Cerebellar nuclear complex (tissue), 1 donor: ENCODE measurements around the gene LARP1B.
A peak's percentile ranks its signal among the peaks of the same experiment; 100 is the strongest.
"Not testable (repeated sequence)": the region's sequence is repeated elsewhere in the genome, so short reads cannot be mapped to it uniquely, and the experiment has no call there.

Experiments
- DNase-seq, 2 experiments: peaks; one replicate each; lab custom pipeline; 2025; lab: John Stamatoyannopoulos, UW

Gene LARP1B

DNA sequence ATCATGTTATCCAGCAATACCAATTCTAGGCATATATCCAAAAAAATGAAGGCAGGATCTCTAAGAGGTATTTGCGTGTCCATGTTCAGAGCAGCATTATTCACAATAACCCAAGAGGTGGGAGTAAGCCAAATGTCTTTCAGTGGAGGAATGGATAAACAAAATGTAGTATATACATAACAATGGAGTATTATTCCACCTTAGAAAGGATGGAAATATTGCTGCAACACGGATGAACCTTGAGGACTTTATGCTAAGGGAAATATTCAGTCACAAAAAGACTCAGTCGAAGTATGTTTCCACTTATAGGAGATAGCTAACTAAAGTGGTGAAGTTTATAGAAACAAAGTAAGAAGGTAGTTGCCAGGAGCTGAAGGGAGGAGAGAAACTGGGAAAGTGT lies 74.3 kb downstream of the LARP1B start:
- no peak for DNase-seq

DNA sequence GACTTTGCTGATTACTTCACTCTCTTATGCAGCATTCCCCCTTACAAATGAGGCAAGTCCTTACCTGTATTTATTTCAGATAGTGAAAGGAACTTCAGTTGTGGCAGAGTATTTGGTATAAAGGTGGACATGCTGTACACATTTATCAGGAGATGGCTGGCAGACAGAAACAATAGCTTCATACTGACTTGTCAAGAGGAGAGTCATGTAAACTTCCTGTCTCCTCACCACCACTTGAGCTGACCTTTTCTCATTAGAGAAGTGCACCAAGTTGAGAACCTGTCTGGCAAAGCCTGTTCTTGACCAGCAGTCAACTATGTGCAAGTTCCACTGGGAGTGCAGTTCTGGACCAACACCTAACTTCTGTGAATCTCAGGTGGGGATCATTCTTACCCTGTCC lies 80.8 kb downstream of the LARP1B start:
- no peak for DNase-seq

- no peak for DNase-seq
Observed at GRCh38 chr4:128145727-128146126, 84.6 kb downstream of the LARP1B start.

- no peak for DNase-seq
Observed at GRCh38 chr4:128153800-128154199, 92.7 kb downstream of the LARP1B start.

GRCh38 chr4:128155231-128155855 lies 94.2 kb downstream of the LARP1B start:
- DNase-seq, result no peak

- DNase-seq, result no peak
Observed at GRCh38 chr4:128155874-128156456, 94.9 kb downstream of the LARP1B start.

DNA sequence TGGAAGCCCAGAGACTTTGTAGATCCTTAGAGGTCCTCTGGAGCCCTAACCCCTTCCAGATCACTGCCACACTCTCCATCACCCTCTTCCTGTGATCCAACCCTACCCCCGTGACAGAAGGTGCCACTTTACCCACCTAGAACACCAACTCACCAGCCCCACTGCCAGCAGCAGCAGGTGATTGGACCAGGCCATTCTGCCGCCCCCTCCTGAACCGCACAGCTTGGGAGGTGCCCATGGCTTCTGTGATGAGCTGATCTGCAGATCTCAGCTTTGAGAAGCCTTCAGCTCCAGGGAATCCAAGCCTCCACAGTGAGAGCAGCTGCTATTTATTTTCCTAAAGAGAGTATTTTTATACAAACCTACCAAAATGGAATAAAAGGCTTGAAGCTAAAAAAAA lies 95.4 kb downstream of the LARP1B start:
- DNase-seq, result not testable (repeated sequence)

DNA sequence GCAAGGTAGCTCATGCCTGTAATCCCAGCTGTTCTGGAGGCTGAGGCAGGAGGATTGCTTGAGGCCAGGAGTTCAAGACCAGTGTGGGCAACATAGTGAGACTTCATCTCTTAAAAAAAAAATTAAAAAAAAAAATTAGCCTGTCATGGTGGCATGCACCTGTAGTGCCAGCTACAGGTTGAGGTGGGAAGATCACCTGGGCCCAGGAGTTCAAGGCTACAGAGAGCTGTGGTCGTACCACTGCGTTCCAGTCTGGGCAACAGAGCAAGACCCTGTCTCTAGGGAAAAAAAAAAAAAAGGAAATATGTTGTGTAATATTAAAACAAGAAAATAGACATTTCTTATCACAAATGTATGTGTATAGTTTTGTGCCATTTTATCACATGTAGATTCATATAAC lies 97.8 kb downstream of the LARP1B start:
- DNase-seq, result no peak

GRCh38 chr4:128159967-128160366 lies 98.9 kb downstream of the LARP1B start:
- no peak for DNase-seq

DNA sequence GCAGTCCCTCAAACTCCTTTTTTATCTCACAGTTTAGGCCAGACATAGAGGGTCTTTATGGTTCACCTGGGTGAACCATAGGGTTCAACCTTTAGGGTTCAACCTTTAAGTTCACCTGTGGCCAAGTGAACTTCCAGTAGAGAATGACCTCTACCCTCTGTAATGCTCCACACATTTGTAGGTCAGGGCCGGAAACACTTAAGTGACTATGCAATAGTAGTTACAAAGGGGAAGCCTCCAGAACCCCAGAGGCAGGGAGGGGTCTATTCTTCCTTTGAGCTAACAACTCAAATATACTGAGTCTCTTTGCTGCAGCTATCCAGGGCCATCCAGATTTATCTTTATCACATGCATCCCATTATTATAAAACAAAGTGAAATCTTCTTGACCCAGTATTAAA lies 100.0 kb downstream of the LARP1B start:
- no peak for DNase-seq

DNA sequence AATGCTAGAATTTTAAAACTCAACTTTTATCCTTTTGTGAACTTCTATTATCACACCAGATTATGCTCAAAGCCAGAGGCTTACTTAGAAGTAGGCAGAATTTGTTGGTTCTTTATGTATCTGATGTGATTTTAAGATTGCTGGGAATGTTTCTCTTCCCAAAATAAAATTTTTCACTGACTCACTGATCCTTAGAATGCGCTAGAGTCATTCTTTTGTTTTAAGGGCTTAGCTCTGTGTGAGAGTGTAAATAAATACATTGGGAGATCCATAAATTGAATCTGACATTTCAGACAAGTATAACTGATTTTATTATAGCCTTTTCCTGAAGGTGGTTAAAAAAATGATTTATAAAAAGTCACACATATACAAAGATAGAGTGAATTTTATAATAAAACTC lies 101.3 kb downstream of the LARP1B start:
- no peak for DNase-seq

DNA sequence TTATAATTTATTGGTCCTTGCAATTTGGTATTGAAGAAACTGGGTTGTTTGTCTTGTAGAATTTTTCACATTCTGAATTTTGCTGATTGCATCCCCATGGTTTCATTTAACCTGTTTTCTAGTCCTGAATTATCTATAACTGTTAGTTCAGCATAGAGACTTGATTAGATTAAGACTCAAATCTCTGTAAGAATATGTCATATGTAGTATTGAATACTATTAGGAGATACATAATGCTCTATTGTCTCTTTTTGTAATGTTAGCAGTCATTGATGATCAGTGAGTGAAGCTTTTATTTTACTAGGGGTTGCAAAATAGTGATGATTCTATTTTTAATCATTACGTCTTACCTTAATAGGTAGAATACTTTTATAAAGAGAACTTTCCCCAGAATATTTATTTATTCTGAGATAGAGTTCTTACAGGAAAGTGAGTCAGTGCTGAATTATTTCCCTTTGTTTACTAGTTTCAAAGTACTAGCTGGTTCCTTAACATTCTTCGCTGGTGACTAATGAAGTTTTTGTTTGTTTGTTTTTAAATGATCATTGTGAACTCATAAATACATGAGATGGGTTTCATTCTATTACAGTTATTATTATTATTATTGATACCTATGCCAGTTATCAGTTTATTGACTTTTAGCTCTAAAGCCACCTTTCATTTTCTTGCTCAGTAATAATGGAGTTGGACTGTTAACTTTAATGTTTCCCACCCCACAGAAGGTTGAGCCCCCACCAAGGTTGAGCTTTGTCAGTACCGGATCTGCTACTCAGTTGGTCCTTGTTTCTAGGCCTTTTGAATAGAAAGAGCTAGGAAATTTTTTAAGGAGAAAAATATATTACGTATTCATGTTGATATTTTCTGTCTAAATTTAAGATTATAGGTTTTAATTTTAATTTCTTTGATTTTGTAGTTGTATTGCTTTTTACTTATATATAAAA lies 102.3 kb downstream of the LARP1B start:
- DNase-seq, result no peak

DNA sequence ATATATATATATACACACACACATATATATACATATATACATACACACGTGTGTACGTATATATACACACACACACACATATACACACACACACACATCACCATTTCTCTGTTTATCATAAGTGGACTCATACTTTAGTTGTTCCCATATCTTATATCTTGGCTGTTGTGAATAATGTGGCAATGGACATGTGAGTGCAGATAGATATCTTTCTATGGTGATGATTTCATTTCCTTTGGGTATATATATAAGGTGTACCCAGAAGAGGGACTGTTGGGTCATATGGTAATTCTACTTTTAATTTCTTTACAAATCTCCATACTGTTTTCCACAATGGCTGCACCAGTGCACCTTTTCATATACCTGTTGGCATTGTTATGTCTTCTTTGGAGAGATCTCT lies 105.9 kb downstream of the LARP1B start:
- DNase-seq, result no peak

GRCh38 chr4:128168701-128169100 lies 107.6 kb downstream of the LARP1B start:
- no peak for DNase-seq

DNA sequence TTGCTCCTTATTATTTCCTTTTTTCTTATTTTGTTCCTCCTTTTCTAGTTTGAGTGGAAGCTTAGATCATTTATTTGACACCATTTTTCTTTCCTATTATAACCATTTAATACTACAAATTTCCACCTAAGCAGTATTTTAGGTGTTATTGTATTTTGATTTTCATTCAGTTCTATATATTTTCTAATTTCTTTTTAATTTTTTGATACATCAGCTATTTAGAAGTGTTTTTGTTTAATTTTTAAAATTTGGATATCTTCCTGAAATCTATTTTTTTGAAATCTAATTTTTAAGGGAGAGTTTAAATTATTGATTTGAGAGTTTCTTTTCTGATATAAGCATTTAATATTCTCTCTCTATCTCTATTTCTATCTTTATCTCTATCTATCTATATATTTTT lies 108.1 kb downstream of the LARP1B start:
- DNase-seq, result no peak

- no peak for DNase-seq
Observed at GRCh38 chr4:128176643-128177042, 115.5 kb downstream of the LARP1B start.

GRCh38 chr4:128177498-128177897 lies 116.4 kb downstream of the LARP1B start:
- no peak for DNase-seq

DNA sequence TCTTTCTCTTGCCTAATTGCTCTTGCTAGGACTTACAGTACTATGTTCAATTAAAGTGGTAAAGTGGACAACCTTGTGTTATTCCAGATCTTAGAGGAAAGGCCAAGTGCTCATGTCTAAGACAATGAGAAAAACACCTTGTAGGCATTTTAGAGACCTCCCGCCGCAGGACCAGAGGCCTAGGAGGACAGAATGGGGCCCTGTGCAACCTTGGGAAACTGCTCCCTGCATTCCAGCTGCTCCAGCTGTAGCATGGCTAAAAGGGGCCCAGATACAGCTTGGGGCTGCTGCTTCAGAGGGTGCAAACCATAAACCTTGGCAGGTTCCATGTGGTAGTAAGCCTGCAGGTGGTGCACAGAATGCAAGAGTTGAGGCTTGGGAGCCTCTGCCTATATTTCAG lies 125.5 kb downstream of the LARP1B start:
- no peak for DNase-seq

DNA sequence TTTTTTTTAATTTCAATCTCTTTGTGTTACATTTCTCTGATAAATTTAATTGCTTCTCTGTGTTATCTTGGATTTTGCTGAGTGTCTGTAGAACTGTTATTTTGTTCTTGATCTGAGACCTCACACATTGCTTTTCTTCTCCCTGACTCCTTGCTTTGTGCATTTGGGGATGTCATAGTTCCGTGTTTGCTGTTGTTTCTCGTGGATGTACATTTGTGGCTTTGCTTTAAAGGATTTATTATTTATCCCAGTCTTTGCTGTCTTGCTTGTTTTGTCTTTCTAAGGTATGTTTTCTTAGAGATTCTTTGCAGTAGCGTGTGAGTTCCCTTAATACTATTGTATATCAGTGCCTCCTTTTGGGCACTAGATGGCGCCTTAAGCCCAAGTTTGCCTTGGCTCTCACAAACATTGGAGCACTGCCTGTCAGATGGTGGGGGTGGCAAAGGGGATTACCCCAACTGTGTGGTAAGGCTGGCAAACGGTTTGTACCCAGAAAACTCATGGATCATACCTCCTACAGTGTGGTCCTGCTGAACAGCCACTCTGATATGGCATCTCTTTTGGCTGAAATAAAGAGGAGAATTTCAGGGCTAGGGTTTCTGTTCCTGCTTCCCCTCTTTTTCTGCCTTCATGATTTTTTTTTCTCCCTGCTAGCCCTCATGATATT lies 130.1 kb downstream of the LARP1B start:
- peak in 1 of 2 experiments; percentile 14 for DNase-seq

GRCh38 chr4:128220286-128221235 lies 159.4 kb downstream of the LARP1B start:
- no peak for DNase-seq

DNA sequence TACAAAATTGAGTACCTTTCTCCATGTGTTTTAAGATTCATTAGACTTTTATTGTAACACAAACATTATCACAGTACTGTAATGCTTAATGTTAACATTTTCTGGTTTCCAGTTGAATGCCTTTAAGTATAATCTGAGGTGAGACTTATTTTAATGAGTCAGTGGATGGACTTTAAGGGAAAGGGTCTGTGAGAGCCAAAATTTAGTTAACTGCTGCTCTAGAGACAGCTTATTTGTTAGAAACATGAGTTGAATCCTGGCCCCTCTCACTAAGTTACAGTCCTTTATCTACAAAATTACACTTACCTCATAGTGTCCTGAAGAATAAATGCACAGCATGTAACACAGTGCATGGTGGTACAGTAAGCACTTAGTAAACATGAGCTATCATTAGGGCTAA lies 160.5 kb downstream of the LARP1B start:
- no peak for DNase-seq
